Measurements from ENCODE around the gene TMEM170B. TPM values are rescaled to one million over a fixed set of nuclear protein-coding genes. Genes with fewer than 3 reads are reported as not detected.
A peak's percentile ranks its signal among the peaks of the same experiment; 100 is the strongest.

Gene TMEM170B
- total RNA-seq, 1 donor from 2014 or later, result 9.2 TPM

DNA sequence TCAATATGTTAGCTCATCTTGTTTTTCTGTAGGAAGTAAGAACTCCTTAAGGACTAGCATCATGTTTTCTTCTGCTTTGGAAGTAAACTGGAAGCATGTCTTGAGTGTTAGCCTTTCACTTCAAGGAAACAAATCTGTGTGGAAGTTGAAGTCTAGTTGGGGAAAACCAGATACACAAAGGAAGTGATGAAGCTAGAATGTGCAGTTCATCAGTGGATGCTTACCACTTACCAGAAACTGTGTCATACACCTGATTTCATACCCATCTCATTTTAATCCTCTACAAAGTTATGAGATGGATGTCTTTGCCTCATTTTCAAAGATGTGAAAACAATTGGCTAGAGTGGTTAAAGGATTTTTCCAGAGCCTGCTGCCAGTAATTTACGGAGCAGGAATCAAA lies 75.8 kb downstream of the TMEM170B start:
- Histone ChIP-seq H3K36me3 (no peaks in the 10 kb centered on the region), H3K27me3 (no peaks in the 10 kb centered on the region), H3K27ac (no peak overlapping the region), H3K4me3 (no peak overlapping the region), H3K9me3 (no peaks in the 10 kb centered on the region), H3K4me1 (peaks cover 20% of the 10 kb centered on the region)
- TF ChIP-seq, protein P1, sequence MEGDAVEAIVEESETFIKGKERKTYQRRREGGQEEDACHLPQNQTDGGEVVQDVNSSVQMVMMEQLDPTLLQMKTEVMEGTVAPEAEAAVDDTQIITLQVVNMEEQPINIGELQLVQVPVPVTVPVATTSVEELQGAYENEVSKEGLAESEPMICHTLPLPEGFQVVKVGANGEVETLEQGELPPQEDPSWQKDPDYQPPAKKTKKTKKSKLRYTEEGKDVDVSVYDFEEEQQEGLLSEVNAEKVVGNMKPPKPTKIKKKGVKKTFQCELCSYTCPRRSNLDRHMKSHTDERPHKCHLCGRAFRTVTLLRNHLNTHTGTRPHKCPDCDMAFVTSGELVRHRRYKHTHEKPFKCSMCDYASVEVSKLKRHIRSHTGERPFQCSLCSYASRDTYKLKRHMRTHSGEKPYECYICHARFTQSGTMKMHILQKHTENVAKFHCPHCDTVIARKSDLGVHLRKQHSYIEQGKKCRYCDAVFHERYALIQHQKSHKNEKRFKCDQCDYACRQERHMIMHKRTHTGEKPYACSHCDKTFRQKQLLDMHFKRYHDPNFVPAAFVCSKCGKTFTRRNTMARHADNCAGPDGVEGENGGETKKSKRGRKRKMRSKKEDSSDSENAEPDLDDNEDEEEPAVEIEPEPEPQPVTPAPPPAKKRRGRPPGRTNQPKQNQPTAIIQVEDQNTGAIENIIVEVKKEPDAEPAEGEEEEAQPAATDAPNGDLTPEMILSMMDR (IDR thresholded peaks at IDR 0.05), result no peak
- intact Hi-C loops (cut with DNase I), result no loop called here
- ATAC-seq (no peak), DNase-seq (no peak)

DNA sequence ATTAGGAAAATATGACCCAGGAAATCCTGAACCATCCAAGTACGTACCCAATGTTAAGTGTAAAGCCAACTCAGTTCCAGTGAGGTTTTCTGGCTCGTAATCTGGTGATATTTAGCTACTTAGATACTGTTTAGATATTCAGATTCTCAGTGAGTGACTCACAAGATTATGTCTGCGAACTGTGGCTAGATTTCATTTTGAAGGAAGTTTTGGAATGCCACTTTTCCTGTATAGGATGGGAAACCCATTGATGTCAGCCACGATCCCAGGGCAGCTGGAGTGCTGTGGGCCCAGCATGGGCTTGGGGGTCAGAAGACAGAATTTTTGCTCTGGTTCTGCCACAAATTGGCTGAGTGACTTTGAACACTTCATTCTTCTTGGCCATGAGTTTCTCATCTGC lies 76.3 kb downstream of the TMEM170B start:
- Histone ChIP-seq H3K4me1 (peaks cover 16% of the 10 kb centered on the region), H3K4me3 (no peak overlapping the region), H3K27me3 (no peaks in the 10 kb centered on the region), H3K27ac (peak overlapping the region; percentile 36), H3K36me3 (no peaks in the 10 kb centered on the region), H3K9me3 (no peaks in the 10 kb centered on the region)
- ATAC-seq, result no peak
- TF ChIP-seq, protein P1 (IDR thresholded peaks at IDR 0.05), result no peak
- intact Hi-C loops (cut with DNase I), result no loop called here
- no peak for DNase-seq

GRCh38 chr6:11614534-11615213 lies 77.1 kb downstream of the TMEM170B start:
- TF ChIP-seq, protein P1 (IDR thresholded peaks at IDR 0.05), result no peak
- no peaks in the 10 kb centered on the region for H3K27me3 ChIP-seq
- ATAC-seq, result no peak
- peaks cover 9% of the 10 kb centered on the region for H3K4me1 ChIP-seq
- H3K9me3 ChIP-seq, result no peaks in the 10 kb centered on the region
- DNase-seq, result no peak
- peak overlapping the region; percentile 36 for H3K27ac ChIP-seq
- intact Hi-C loops (cut with DNase I), result no loop called here
- H3K4me3 ChIP-seq, result no peak overlapping the region
- H3K36me3 ChIP-seq, result no peaks in the 10 kb centered on the region

- Histone ChIP-seq H3K9me3 (no peaks in the 10 kb centered on the region), H3K27me3 (no peaks in the 10 kb centered on the region), H3K36me3 (no peaks in the 10 kb centered on the region), H3K27ac (peak overlapping the region; percentile 8), H3K4me3 (no peak overlapping the region), H3K4me1 (peaks cover 9% of the 10 kb centered on the region)
- TF ChIP-seq, protein P1 (IDR thresholded peaks at IDR 0.05), result no peak
- no peak for DNase-seq
- no peak for ATAC-seq
- intact Hi-C loops (cut with DNase I), result no loop called here
Measured at GRCh38 chr6:11615214-11615602, 77.7 kb downstream of the TMEM170B start.

GRCh38 chr6:11616200-11616611 lies 78.7 kb downstream of the TMEM170B start:
- ATAC-seq, result no peak
- no peak overlapping the region for H3K27ac ChIP-seq
- intact Hi-C loops (cut with DNase I), result no loop called here
- no peaks in the 10 kb centered on the region for H3K9me3 ChIP-seq
- no peaks in the 10 kb centered on the region for H3K36me3 ChIP-seq
- no peak overlapping the region for H3K4me3 ChIP-seq
- peaks cover 6% of the 10 kb centered on the region for H3K4me1 ChIP-seq
- no peaks in the 10 kb centered on the region for H3K27me3 ChIP-seq
- TF ChIP-seq, protein P1 (IDR thresholded peaks at IDR 0.05), result no peak
- no peak for DNase-seq

DNA sequence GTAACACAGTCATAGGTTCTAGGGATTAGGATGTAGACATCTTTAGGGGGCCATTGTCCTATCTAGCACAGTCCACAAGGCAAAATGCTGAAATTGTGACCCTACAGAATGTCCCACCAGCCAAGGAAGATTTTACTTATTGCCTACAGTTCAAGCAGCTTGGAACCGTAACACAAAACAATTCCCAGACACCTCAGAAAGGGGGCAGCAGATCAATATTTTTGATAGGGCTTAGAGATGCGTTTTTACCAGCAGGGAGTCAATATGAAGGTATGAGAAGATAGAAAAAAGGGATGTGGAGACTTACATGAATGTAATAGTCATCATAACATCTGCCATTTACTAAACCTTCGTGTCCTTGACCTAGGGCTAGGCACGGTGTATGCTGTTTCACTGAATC lies 81.0 kb downstream of the TMEM170B start:
- Histone ChIP-seq H3K4me1 (peaks cover 6% of the 10 kb centered on the region), H3K27me3 (no peaks in the 10 kb centered on the region), H3K4me3 (no peak overlapping the region), H3K36me3 (no peaks in the 10 kb centered on the region), H3K9me3 (no peaks in the 10 kb centered on the region), H3K27ac (no peak overlapping the region)
- ATAC-seq, result no peak
- intact Hi-C loops (cut with DNase I), result no loop called here
- DNase-seq, result no peak
- TF ChIP-seq, protein P1 (IDR thresholded peaks at IDR 0.05), result peak; percentile 12
